Frontal cortex (tissue), 4 donors: ENCODE measurements around the gene RCL1. TPM values are rescaled to one million over a fixed set of nuclear protein-coding genes. Genes with fewer than 3 reads are reported as not detected.
"Not testable (repeated sequence)": the region's sequence is repeated elsewhere in the genome, so short reads cannot be mapped to it uniquely, and the experiment has no call there.

ENCODE experiments used
- DNase-seq, 2 donors: peaks; one replicate each; pipeline ENCODE4 v3.0.0; 2012; ENCODE audit warnings: low spot score in 2 of 2
- FAIRE-seq: peaks from 2 replicates; lab custom pipeline; 2012; peaks lifted over from hg19 to GRCh38; lab: Jason Lieb, UNC
- total RNA-seq: library from RNA; depleted of rRNA; stranded (reverse); fragments of >200 nt; gene quantifications from one replicate; pipeline ENCODE4 v1.2.3, GENCODE V29; 2014
- donor health status: control.
- donor health status: control.
- donor health status: control.

The RCL1 gene, protein sequence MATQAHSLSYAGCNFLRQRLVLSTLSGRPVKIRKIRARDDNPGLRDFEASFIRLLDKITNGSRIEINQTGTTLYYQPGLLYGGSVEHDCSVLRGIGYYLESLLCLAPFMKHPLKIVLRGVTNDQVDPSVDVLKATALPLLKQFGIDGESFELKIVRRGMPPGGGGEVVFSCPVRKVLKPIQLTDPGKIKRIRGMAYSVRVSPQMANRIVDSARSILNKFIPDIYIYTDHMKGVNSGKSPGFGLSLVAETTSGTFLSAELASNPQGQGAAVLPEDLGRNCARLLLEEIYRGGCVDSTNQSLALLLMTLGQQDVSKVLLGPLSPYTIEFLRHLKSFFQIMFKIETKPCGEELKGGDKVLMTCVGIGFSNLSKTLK
- 20.0 TPM for total RNA-seq

DNA sequence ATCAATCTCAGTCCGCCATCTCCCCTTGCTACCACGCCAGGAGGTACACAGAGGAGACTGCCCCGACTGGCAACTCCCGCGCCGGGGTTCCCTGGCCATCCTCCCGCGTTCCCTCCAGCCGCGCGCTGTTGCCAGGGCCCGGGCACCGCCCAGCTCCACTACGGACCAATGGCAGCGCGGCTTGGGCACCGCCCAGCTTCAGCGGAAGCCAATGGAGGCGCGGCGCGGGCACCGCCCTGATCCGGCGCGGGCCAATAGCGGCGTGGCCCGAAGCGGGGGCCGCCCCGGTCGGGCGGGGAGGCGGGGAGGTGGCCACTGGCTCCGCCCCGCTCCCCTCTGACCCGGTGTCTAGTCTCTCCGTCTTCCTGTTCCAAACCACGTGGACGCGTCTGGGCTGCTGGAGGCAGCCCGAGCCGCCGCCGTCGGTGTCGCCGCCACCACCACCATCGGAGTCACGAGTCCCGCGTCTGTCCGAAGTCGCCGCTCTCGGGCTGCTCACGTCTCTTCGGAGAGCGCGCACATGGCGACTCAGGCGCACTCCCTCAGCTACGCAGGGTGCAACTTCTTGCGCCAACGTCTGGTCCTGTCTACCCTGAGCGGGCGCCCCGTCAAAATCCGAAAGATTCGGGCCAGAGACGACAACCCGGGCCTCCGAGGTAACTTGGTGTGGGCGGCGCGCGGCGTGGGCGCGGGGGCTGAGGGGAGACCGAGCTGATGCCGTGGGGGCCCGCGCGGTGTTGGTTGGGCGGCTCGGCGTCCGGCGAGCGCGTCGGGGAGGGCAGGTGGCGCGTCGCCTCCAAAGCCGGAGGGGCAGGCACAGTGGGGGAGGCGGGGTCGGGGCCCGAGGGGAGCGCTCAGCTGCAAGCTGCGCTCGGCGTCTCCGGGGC lies at the start of gene RCL1:
RCL1 (plus strand) TSS at position 373 of the 887 bp plus-strand sequence; CDS start at position 521, 148 bp downstream.
- DNase-seq (peak; percentile 97 to 98), FAIRE-seq (no peak)

DNA sequence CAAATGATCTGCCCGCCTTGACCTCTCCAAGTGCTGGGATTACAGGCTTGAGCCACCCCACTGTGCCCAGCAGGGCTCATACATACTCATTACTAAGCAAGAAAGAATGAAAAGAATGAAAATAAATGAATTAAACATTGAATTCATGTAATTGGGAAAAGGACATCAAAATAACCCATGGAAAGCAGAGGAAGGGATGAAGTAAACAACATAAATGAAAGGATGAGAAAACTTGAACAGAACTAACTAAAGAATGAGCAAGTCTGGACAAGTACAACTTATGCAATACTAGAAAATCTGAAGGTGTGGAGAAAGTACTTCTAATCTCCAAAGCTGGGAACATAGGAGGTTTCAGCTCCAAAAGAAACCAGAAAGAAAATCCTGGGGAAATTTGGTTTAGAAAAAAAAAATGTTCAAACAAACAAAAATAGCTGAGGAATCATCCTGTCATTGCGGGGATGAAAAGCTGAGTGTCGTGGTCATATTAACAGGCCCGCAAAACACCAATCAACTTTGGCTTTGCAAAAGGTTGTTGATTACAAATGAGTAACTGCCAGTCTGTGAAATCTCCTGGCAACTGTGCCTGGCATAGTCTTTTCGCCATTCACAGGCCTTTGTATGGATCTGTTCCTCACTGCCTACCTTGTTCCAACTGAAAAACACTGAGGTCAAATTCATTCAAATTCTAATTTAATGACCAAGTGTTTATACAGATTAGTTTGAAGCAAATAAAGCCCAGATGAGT lies 49.4 kb upstream of the RCL1 start:
- no peak for DNase-seq
- FAIRE-seq, result no peak

DNA sequence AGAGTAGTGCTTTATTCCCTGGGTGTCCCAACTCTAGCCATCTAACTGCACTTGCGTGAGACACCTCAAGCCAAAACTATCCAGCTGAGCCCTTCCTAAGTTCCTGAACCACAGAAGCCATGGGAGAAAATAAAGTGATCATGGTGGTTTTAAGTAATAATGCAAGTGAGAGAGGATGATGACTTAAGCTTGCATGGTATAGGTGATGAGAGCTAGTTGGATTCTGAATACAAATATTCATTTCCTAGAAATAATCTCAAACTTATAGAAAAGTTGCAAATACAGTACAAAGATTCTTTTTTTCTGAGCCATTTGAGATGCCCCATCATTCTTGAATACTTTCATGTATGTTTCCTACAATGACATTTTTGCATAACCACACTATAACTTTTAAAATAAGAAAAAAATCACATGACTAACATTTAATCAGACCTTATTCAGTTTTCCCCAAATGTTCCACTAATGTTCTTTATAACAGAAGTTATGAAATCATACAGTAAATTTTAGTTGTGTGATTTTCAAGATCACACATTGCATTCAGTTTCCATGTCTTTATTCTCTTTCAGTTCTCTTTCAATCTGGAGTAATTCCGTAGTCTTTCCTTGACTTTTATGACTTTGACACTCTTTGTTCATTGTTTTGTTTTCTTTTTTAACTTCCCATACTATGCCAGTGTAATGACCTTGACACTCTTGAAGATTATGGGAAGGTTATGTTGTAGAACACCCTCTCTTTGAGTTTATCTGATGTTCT lies 46.3 kb upstream of the RCL1 start:
- no peak for FAIRE-seq

DNA sequence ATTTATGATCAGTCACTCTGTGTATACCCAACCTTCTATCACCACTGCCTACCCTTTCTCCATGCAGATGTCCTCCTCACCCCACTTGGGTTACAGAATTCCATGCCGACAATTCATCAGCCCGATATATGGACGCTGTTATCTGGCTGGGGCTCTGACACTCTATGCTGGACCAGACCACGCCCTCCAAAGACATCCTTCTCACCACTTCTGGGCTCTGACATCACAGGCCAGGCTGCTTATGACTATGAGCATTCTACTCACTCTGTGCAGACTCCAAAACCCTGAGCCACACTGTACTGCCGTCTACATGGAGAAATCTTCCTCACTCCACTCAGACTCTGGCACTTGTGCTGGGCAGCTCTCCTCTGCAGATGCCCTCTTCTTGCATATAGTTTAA lies 44.1 kb upstream of the RCL1 start:
- FAIRE-seq (no peak), DNase-seq (no peak)

More for the DNA sequence above, 46.3 kb upstream of the RCL1 start:
- no peak for DNase-seq

DNA sequence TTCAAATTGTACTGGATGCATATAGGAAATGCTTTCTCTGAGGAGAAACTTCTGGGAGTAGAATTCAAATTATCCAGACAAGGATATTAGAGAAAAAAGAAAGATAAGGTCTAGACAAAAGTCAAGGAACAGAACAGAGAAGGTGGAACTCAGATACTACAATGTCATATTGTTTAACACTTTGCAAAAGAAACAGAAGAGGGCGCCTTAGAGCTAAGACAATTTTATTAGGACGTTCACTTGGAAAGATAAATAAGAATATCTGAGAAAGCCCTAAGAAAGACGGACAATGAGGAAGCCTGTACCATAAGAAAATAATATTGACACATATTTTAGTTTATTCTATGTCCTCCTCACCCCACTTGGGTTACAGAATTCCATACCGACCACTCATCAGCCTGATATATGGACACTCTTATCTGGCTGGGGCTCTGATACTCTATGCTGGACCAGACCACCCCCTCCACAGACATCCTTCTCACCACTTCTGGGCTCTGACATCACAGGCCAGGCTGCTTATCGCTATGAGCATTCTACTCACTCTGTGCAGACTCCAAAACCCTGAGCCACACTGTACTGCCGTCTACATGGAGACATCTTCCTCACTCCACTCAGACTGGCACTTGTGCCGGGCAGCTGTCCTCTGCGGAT lies 42.6 kb upstream of the RCL1 start:
- FAIRE-seq (no peak), DNase-seq (no peak)

DNA sequence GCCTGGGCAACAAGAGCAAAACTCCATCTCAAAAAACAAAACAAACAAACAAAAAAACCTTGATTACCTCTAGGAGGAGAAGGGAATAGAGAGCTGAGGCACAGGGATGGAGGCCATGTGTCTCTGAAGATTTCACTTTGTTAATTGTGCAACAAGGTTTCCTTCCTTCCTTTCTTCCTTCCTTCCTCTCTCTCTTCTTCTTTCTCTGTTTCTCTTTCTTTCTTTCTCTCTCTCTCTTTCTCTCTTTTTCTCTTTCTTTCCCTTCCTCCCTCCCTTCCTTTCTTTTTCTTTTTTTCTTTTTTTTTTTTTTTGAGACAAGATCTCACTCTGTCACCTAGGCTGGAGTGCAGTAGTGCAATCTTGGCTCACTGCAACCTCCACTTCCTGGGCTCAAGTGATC lies 38.2 kb upstream of the RCL1 start:
- FAIRE-seq, DNase-seq: not testable (repeated sequence)

DNA sequence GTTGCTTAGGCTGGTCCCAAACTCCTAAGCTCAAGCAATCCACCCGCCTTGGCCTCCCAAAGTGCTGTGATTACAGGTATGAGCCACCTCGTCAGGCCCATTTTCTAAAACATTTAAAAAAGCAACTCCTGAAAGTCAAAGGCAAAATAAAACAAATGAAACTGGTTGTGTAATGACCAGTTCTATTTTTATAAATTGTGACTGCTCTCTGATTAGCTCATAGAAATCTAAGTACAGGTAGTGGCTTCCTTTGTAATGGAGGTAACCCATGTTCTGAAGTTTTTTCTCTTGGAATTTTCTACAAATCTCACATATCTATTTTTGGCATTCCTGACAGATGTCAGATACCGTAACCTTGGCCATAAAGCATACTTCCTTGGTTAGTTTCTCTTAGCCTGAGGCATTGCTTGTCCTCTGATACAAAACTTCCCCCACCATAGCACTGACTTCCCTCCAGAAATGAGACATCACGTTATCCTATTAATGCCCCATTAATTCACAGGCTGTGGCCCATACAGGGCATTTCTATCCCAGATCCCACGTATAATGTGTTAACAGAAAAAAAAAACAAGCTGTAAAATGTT lies 37.6 kb upstream of the RCL1 start:
- DNase-seq (no peak), FAIRE-seq (no peak)

DNA sequence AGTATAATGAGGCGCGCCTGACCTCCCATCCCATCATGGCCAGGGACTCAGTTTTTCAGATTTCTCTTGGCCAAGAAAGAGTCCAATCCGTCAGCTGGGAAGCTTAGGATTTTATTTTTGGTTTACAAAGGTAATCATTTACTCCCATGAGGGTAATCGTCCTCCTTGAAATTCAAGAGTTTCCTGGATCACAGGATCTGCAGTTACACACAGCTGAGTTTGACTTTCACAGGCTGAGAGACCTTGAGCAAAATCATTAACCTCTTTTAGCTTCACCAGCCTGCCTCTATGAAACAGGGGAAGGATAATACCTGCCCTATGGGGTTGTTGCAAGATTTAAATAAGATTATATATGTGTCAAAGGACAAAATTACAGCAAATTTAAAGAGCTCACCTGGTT lies 36.3 kb upstream of the RCL1 start:
- DNase-seq (no peak), FAIRE-seq (no peak)

DNA sequence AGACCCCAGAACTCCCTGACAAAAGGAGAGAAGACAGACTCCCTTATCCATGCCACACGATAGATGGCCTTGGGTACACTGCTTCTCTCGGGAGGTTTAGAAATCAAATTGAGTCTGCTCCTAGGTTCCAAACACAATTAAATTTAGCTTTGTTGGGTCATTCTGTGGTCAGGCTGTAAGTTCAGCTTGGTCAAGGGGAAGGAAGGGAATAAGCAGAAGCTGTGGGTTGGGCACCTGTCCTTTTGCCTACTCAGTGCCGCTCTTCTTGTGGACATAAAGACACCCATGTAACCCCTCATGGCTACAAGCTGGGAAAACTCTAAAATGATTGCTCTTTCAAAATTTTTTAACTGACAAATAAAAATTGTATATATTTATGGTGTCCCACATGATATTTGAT lies 32.6 kb upstream of the RCL1 start:
- FAIRE-seq (no peak), DNase-seq (no peak)

DNA sequence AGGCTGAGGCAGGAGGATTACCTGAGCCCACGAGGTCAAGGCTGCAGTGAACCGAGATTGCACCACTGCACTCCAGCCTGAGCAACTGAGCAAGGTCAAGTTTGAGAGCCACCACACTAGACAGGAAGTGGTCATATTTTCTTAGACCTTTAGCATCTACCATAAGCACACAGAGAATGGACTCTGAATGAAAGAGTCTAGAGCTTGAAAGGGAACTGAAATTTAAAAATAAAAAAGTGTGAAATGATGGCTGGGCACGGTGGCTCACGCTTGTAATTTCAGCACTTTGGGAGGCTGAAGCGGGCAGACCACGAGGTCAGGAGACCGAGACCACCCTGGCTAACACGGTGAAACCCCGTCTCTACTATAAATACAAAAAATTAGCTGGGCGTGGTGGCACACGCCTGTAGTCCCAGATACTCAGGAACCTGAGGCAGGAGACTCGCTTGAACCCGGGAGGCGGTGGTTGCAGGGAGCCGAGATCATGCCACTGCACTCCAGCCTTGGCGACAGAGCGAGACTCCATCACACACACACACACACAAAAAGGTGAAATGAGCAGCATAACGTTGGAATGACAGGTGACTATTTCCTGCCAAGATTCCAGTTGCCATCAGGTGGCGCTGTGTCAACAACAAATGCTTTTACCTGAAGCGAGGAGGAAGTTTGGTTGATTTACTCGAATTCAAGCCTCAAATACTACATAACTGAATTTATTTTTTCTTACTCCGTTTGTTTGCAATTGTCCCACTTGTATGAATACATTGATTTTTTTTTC lies 30.4 kb upstream of the RCL1 start:
- DNase-seq (peak; percentile 24 to 57), FAIRE-seq (peak; percentile 23)

DNA sequence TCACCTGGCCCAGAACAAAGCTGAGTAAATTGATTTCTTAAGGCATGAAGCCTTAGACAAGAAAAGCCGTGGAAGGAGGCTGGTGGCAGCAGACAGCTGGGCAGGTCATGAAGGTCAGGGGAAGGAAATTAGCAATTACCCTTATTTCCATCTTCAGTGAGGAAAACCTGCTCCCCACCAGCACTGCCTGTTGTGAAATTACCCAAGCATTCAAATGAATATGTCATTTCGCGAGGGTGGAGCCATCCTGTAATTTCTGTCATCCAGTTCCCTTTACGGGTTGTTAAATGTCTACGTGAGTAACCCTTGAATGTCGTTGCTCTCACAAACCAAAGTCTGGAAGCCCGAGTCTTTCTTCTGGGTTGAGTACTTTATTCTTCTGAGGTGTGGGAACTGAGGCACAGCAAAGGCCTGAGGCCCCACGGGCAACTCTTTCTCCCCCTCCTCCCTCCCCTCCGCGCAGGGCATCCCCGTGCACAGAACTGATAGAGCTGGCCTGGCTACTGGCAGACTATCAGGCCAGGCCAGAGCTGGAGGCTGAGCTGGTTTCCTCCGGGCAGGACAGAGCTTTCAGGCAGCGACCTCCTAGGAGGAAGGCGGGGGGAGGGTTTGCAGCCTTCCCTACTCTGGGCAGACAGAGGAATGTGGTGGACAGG lies 29.7 kb upstream of the RCL1 start:
- no peak for DNase-seq
- FAIRE-seq, result no peak

DNA sequence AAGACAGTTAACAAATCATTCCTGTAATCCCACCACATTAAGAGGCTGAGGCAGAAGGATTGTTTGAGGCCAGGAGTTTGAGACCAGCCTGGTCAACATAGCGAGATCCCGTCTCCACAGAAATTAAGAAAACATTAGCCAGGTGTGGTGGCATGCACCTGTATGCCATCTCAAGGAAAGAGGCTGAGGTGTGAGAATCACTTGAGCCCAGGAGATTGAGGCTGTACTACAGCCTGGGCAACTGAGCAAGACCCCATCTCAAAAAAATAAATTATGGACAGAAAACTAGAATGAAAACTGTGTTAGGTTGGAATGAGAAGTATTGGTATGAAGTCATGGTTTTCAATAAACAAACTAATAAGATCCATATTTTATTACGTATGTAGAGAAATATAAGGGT lies 28.7 kb upstream of the RCL1 start:
- no peak for DNase-seq
- FAIRE-seq, result no peak

DNA sequence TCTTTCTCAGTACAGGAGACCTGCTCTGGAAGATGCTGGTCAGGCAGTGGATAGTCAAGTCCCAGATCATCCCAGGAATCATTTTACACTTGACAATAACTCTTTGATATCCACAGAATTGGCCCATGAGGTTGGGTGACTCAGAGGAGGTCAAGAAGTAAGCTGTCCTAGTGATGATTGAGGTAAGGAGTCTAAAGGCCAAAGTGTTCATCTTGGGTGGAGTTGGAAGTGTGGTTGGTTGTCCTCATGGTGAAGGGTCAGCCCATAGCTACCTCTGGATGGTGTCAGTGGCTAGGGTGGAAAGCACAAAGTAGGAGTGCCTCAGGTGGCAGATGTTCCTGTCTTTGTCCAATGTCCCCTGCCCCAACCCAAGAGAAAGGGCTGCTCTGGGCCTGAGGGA lies 24.1 kb upstream of the RCL1 start:
- FAIRE-seq (no peak), DNase-seq (no peak)

DNA sequence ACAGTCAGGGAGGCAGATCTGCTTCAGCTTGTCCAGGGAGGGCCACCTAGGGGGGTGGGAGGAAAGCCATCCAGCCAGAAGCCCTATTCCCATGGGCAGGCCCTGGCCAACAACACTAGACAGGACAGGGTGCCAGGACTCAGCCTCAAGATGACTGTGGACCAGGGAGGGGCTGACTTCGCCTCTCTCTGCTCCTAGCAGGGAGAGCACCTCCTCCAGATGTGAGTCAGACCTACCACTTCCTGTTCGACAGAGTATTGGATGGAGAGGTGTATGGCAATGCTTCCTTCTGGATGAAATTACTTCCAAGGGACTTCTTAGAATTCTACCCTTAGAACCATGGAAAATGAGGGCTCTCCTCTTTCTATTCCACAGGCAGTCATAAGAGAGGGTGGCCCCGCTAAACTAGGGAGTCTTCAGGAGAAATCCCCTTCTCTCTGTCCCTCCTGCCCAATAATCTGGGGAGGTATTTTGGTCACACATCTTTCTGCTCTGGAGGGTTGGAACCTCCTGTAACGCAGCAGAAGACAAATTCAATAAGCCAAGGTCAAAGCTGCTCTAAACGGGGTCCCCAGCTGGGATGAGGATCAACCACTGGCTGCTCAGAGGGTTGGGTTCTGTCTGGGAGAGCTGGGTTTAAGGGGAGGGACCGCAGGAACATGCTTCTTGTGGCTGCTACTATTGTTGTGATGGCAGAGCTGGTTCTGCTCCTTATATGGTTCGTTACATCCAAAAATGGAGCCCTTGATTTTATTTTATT lies 23.2 kb upstream of the RCL1 start:
- FAIRE-seq (no peak), DNase-seq (no peak)

DNA sequence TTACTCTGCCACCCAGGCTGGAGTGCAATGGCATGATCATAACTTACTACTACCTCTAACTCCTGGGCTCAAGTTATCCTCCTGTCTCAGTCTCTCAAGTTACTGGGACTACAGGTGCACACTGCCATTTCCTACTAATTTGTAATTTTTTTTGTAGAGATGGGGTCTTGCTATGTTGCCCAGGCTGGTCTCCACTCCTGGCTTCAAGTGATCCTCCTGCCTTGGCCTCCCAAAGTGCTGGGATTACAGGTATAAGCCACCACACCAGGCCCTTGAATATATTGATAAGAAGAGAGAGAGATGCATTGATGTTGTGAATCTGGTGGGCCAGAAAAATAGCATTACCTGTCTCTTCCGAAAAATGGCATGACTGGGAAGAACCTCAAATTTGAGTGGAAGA lies 21.0 kb upstream of the RCL1 start:
- DNase-seq, result no peak
- no peak for FAIRE-seq

DNA sequence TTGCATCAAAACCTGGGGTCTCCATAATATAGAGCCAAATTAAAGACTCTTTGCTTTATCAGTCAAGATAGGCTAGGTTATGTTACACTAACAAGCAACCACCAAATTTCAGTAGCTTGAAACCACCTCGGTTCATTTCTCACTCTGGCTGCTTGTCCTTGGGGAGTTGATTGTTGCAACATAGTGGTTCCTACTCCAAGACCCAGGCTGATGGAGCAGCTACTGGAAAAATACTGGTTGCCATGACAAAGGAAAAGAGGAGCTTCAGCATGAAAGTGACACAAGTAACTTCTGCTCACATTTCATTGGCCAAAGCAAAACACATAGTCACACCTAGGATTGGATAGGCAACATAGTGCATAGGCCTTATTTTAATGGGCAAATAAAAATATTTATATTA lies 18.5 kb upstream of the RCL1 start:
- no peak for DNase-seq
- no peak for FAIRE-seq

DNA sequence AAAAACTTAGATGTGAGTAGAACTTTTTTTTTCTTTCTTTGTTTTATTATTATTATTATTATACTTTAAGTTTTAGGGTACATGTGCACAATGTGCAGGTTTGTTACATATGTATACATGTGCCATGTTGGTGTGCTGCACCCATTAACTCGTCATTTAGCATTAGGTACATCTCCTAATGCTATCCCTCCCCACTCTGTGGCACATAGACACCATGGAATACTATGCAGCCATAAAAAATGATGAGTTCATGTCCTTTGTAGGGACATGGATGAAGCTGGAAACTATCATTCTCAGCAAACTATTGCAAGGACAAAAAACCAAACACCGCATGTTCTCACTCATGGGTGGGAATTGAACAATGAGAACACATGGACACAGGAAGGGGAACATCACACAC lies 17.8 kb upstream of the RCL1 start:
- FAIRE-seq, DNase-seq: not testable (repeated sequence)
